ENCODE measurements around the gene ASB6. TPM values are rescaled to one million over a fixed set of nuclear protein-coding genes. Genes with fewer than 3 reads are reported as not detected.

ASB6 gene
- total and polyA plus RNA-seq, 8 donors: 7.5 to 35.6 (median 14.8) TPM

GRCh38 chr9:129630967-129631673 lies 10.8 kb downstream of the ASB6 start:
- peak overlapping the region in 4 of 5 donors; percentile 8 to 39 (median 22) for H3K27ac ChIP-seq
- DNase-seq: no peak
- no peaks in the 10 kb centered on the region for H3K9me3 ChIP-seq
- 58 to 71% (median 62%) methylated on average over 21 of the region's 21 CpGs for WGBS, 5 donors
- no peak overlapping the region for H3K4me3 ChIP-seq
- intact Hi-C loops (cut with DNase I; ENCODE audit: low total_unique reads): no loop called here
- H3K4me1 ChIP-seq: peaks cover 43 to 76% (median 66%) of the 10 kb centered on the region in 4 donors
- peaks cover 33 to 44% (median 41%) of the 10 kb centered on the region in 4 donors for H3K36me3 ChIP-seq
- no peaks in the 10 kb centered on the region for H3K27me3 ChIP-seq
- TF ChIP-seq POLR2AphosphoS5 (IDR thresholded peaks at IDR 0.05) (no peak), POLR2A (IDR thresholded peaks at IDR 0.05) (no peak), CTCF (IDR thresholded peaks at IDR 0.05) (no peak), EP300 (IDR thresholded peaks at IDR 0.05) (no peak)

- intact Hi-C loops (cut with DNase I; ENCODE audit: low total_unique reads): no loop called here
- Histone ChIP-seq H3K27me3 (no peaks in the 10 kb centered on the region), H3K27ac (peak overlapping the region in 1 of 5 donors; percentile 94), H3K4me1 (peaks cover 55 to 84% (median 68%) of the 10 kb centered on the region in 4 donors), H3K9me3 (no peaks in the 10 kb centered on the region), H3K36me3 (peaks cover 18 to 27% (median 23%) of the 10 kb centered on the region in 4 donors), H3K4me3 (no peak overlapping the region)
- WGBS, 5 donors: 79 to 90% (median 85%) methylated on average over 8 of the region's 8 CpGs
- no peak for DNase-seq
- TF ChIP-seq POLR2AphosphoS5 (IDR thresholded peaks at IDR 0.05) (no peak), POLR2A (IDR thresholded peaks at IDR 0.05) (no peak), EP300 (IDR thresholded peaks at IDR 0.05) (no peak), CTCF (IDR thresholded peaks at IDR 0.05) (no peak)
These were observed 12.6 kb downstream of the ASB6 start for GRCh38 chr9:129629251-129629820.

- intact Hi-C loops (cut with DNase I; ENCODE audit: low total_unique reads): no loop called here
- H3K4me3 ChIP-seq: no peak overlapping the region
- peaks cover 55 to 89% (median 69%) of the 10 kb centered on the region in 4 donors for H3K4me1 ChIP-seq
- 51 to 73% (median 65%) methylated on average over 6 of the region's 6 CpGs for WGBS, 5 donors
- H3K27me3 ChIP-seq: no peaks in the 10 kb centered on the region
- no peaks in the 10 kb centered on the region for H3K9me3 ChIP-seq
- peaks cover 12 to 21% (median 17%) of the 10 kb centered on the region in 4 donors for H3K36me3 ChIP-seq
- peak overlapping the region in 1 of 5 donors; percentile 94 for H3K27ac ChIP-seq
- no peak for DNase-seq
- TF ChIP-seq POLR2AphosphoS5 (IDR thresholded peaks at IDR 0.05) (no peak), POLR2A (IDR thresholded peaks at IDR 0.05) (no peak), CTCF (IDR thresholded peaks at IDR 0.05) (no peak), EP300 (IDR thresholded peaks at IDR 0.05) (no peak)
These were observed 13.2 kb downstream of the ASB6 start for GRCh38 chr9:129628709-129629108.

GRCh38 chr9:129627556-129628440 lies 14.2 kb downstream of the ASB6 start:
- Histone ChIP-seq H3K4me3 (peak overlapping the region; percentile 81 to 90 (median 88)), H3K27me3 (no peaks in the 10 kb centered on the region), H3K9me3 (no peaks in the 10 kb centered on the region), H3K36me3 (peaks cover 3 to 12% (median 8%) of the 10 kb centered on the region in 4 donors), H3K4me1 (peaks cover 55 to 85% (median 67%) of the 10 kb centered on the region in 4 donors), H3K27ac (peak overlapping the region in 4 of 5 donors; percentile 94 to 97 (median 96))
- TF ChIP-seq EP300 (IDR thresholded peaks at IDR 0.05) (no peak), POLR2AphosphoS5 (IDR thresholded peaks at IDR 0.05) (no peak), CTCF (IDR thresholded peaks at IDR 0.05) (no peak), POLR2A (IDR thresholded peaks at IDR 0.05) (no peak)
- intact Hi-C loops (cut with DNase I; ENCODE audit: low total_unique reads): no loop called here
- WGBS, 5 donors: 36 to 50% (median 42%) methylated on average over 12 of the region's 12 CpGs
- DNase-seq: no peak

All from stomach (tissue), 9 donors.